GM23338 (cell line): ENCODE results near the gene NELFB. TPM values are rescaled to one million over a fixed set of nuclear protein-coding genes. Genes with fewer than 3 reads are reported as not detected.

Experiments
- ATAC-seq: fragments of 200-7000 bp; cut with Tn5 transposase; 3 replicates; pipeline ENCODE4 v1.9.1; 2020
- DNase-seq: peaks from one replicate; pipeline ENCODE4 v3.0.0-alpha.2; 2015; ENCODE audit warnings: low spot score
- H2AFZ ChIP-seq: fragments of 200-600 bp; sonication (generic); 2 replicates; pipeline ENCODE4 v1.8.0; 2016; ENCODE audit warnings: antibody characterized with exemption, mild to moderate bottlenecking, moderate library complexity
- H3F3A ChIP-seq: fragments of 200-600 bp; sonication (generic); replicated peaks from 2 replicates; pipeline ENCODE4 v1.8.0; 2017; ENCODE audit warnings: antibody characterized with exemption, mixed run types, low read depth
- H3K27ac ChIP-seq: fragments of 200-600 bp; sonication (generic); 2 replicates; pipeline ENCODE4 v1.6.1; 2016; ENCODE audit warnings: low read depth
- H3K27me3 ChIP-seq: fragments of 200-600 bp; sonication (generic); 2 replicates; pipeline ENCODE4 v1.8.0; 2016; ENCODE audit warnings: mild to moderate bottlenecking, mixed run types, moderate library complexity; ENCODE audit not compliant: insufficient read depth
- H3K36me3 ChIP-seq: fragments of 200-600 bp; sonication (generic); 2 replicates; pipeline ENCODE4 v1.8.0; 2016; ENCODE audit warnings: mild to moderate bottlenecking; ENCODE audit not compliant: insufficient read depth
- H3K4me1 ChIP-seq: fragments of 200-600 bp; sonication (generic); 2 replicates; pipeline ENCODE4 v1.8.0; 2016; ENCODE audit warnings: mild to moderate bottlenecking, moderate library complexity; ENCODE audit not compliant: insufficient read depth
- H3K4me2 ChIP-seq: fragments of 200-600 bp; sonication (generic); 2 replicates; pipeline ENCODE4 v1.7.1; 2017; ENCODE audit warnings: mixed run types
- H3K4me3 ChIP-seq: fragments of 200-600 bp; sonication (generic); 2 replicates; pipeline ENCODE4 v1.6.1; 2016; ENCODE audit warnings: mixed run types
- H3K79me2 ChIP-seq: fragments of 200-600 bp; sonication (generic); replicated peaks from 2 replicates; pipeline ENCODE4 v1.8.0; 2017; ENCODE audit warnings: mild to moderate bottlenecking; ENCODE audit not compliant: insufficient read depth
- H3K9me2 ChIP-seq: fragments of 200-600 bp; sonication (generic); 2 replicates; pipeline ENCODE4 v1.8.0; 2017; ENCODE audit not compliant: insufficient read depth
- H4K20me1 ChIP-seq: fragments of 200-600 bp; sonication (generic); replicated peaks from 2 replicates; pipeline ENCODE4 v1.8.0; 2017; ENCODE audit warnings: mild to moderate bottlenecking; ENCODE audit not compliant: insufficient read depth
- H3K27ac Mint-ChIP-seq: 2 replicates; pipeline ENCODE4 v1.8.0; 2020; ENCODE audit warnings: inconsistent platforms, mild to moderate bottlenecking, moderate library complexity, mixed read lengths
- H3K27me3 Mint-ChIP-seq: 3 replicates; pipeline ENCODE4 v1.8.0; 2022; ENCODE audit warnings: low read depth, mild to moderate bottlenecking, moderate library complexity, mixed read lengths, inconsistent platforms; ENCODE audit not compliant: insufficient read depth, poor library complexity
- H3K36me3 Mint-ChIP-seq: 3 replicates; pipeline ENCODE4 v1.8.0; 2021; ENCODE audit warnings: low read depth, mild to moderate bottlenecking, inconsistent platforms, moderate library complexity, mixed read lengths
- H3K4me1 Mint-ChIP-seq: 3 replicates; pipeline ENCODE4 v1.8.0; 2020; ENCODE audit warnings: mild to moderate bottlenecking, inconsistent platforms, mixed read lengths
- H3K4me3 Mint-ChIP-seq: 3 replicates; pipeline ENCODE4 v1.8.0; 2021; ENCODE audit warnings: moderate library complexity, mild to moderate bottlenecking, inconsistent platforms, mixed read lengths
- H3K9me3 Mint-ChIP-seq: 3 replicates; pipeline ENCODE4 v1.8.0; 2020; ENCODE audit warnings: moderate library complexity, mild to moderate bottlenecking, inconsistent platforms, mixed read lengths
- CREB1 ChIP-seq: fragments of 250-450 bp; sonication (Bioruptor Pico); IDR thresholded peaks from 2 replicates; pipeline ENCODE4 v1.5.0; 2020; ENCODE audit warnings: low read depth, mild to moderate bottlenecking, moderate library complexity
- ETS1 ChIP-seq: IDR thresholded peaks from 2 replicates; pipeline ENCODE4 v1.6.1; 2016; ENCODE audit warnings: antibody characterized with exemption
- EZH2 ChIP-seq: fragments of 200-600 bp; sonication (generic); IDR thresholded peaks from one replicate; pipeline ENCODE4 v1.8.0; 2017; ENCODE audit warnings: antibody characterized with exemption, mild to moderate bottlenecking, low read depth; ENCODE audit not compliant: unreplicated experiment
- EZH2phosphoT487 ChIP-seq: fragments of 200-600 bp; sonication (generic); IDR thresholded peaks from one replicate; pipeline ENCODE4 v1.8.1; 2018; ENCODE audit warnings: antibody characterized with exemption; ENCODE audit not compliant: unreplicated experiment
- NANOG ChIP-seq: IDR thresholded peaks from 2 replicates; pipeline ENCODE4 v1.6.1; 2016; ENCODE audit warnings: antibody characterized with exemption, borderline replicate concordance
- STAT1 ChIP-seq: IDR thresholded peaks from one replicate; pipeline ENCODE4 v1.6.1; 2016; ENCODE audit warnings: antibody characterized with exemption; ENCODE audit not compliant: unreplicated experiment
- ZNF114 ChIP-seq: fragments of 250-450 bp; sonication (Bioruptor Pico); IDR thresholded peaks from 2 replicates; pipeline ENCODE4 v1.5.0; 2020; ENCODE audit warnings: mild to moderate bottlenecking, moderate library complexity
- ZNF331 ChIP-seq: fragments of 250-450 bp; sonication (Bioruptor Pico); IDR thresholded peaks from 2 replicates; pipeline ENCODE4 v1.5.0; 2020; ENCODE audit warnings: low read depth, mild to moderate bottlenecking, moderate library complexity
- ZNF462 ChIP-seq: fragments of 250-450 bp; sonication (Bioruptor Pico); IDR thresholded peaks from 2 replicates; pipeline ENCODE4 v1.5.0; 2020; ENCODE audit warnings: mild to moderate bottlenecking, moderate library complexity
- polyA plus RNA-seq: library from polyadenylated mRNA; unstranded; fragments of >200 nt; fragmentation: Nextera tagmentation; extraction: Ambion mirVana; gene quantifications from 2 replicates; pipeline ENCODE4 v1.2.1, GENCODE V29; 2016
- total RNA-seq: library from RNA; depleted of rRNA; stranded (reverse); fragments of >200 nt; shearing (Covaris generic); gene quantifications from 2 replicates; pipeline ENCODE4 v1.2.3, GENCODE V29; 2014
- TF ChIP-seq, protein P1 (sequence below): IDR thresholded peaks from one replicate; pipeline ENCODE4 v1.6.1; 2018; ENCODE audit warnings: antibody characterized with exemption; ENCODE audit not compliant: unreplicated experiment

NELFB gene
- total and polyA plus RNA-seq, 2 experiments from 2014 or later = 30.0 to 97.3 TPM

DNA sequence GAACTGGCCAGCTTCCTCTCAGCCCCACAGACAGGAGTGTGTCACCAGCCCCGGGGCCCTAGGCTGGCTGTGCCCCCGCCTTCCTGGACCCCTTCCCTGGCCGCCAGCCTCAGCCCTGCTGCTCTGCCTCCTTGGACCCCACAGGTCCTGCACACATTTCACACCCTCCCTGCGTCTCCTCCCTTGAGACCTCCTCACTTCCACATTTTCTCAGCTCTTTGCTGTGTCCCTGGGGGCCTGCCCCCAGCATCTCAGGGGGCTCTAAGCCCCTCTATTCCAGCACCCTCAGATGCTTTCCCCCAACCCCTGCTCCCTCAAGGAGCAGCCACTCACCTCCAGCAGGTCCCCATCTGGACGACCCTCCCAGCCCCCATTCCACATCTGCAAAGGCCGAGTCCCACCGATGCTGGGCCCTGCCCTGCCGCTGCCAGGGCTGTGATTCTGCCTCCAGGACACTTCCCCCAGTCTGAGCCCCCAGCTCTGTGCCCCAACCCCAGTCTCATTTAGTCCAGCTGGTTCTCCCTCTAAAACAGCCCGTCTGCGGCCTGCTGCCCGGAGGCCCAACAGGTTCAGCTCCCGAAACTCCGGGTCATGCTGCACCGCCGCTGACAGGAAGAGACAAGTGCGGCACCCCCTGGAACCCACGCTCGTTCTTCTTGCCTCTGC lies 20.2 kb upstream of the NELFB start:
- no peaks in the 10 kb centered on the region; the same call in 1 of the 2 replicates for H4K20me1 ChIP-seq
- Mint-ChIP-seq H3K4me3 (no peak overlapping the region), H3K36me3 (peaks cover 3% of the 10 kb centered on the region; the same call in 1 of the 3 replicates), H3K9me3 (no peaks in the 10 kb centered on the region), H3K4me1 (peaks cover 18% of the 10 kb centered on the region), H3K27ac (no peak overlapping the region), H3K27me3 (peaks cover 10% of the 10 kb centered on the region)
- no peak overlapping the region for H3K27ac ChIP-seq
- H3F3A ChIP-seq = 0 out of 2 replicates have a peak, but pooled peaks cover under 1% of the 10 kb centered on the region
- DNase-seq = no peak
- no peak overlapping the region for H3K4me2 ChIP-seq
- H3K27me3 ChIP-seq = no peaks in the 10 kb centered on the region
- TF ChIP-seq ZNF462 (CRISPR knock-in tag) (no peak), EZH2phosphoT487 (no peak), NANOG (no peak), ZNF331 (no peak), STAT1 (no peak), ETS1 (no peak), ZNF114 (CRISPR knock-in tag) (no peak), EZH2 (no peak), CREB1 (CRISPR knock-in tag) (no peak)
- TF ChIP-seq, protein P1, sequence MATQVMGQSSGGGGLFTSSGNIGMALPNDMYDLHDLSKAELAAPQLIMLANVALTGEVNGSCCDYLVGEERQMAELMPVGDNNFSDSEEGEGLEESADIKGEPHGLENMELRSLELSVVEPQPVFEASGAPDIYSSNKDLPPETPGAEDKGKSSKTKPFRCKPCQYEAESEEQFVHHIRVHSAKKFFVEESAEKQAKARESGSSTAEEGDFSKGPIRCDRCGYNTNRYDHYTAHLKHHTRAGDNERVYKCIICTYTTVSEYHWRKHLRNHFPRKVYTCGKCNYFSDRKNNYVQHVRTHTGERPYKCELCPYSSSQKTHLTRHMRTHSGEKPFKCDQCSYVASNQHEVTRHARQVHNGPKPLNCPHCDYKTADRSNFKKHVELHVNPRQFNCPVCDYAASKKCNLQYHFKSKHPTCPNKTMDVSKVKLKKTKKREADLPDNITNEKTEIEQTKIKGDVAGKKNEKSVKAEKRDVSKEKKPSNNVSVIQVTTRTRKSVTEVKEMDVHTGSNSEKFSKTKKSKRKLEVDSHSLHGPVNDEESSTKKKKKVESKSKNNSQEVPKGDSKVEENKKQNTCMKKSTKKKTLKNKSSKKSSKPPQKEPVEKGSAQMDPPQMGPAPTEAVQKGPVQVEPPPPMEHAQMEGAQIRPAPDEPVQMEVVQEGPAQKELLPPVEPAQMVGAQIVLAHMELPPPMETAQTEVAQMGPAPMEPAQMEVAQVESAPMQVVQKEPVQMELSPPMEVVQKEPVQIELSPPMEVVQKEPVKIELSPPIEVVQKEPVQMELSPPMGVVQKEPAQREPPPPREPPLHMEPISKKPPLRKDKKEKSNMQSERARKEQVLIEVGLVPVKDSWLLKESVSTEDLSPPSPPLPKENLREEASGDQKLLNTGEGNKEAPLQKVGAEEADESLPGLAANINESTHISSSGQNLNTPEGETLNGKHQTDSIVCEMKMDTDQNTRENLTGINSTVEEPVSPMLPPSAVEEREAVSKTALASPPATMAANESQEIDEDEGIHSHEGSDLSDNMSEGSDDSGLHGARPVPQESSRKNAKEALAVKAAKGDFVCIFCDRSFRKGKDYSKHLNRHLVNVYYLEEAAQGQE = no peak
- H3K79me2 ChIP-seq = peaks cover 12% of the 10 kb centered on the region
- H3K36me3 ChIP-seq = no peaks in the 10 kb centered on the region
- H3K4me1 ChIP-seq = peaks cover 13% of the 10 kb centered on the region; the same call in 1 of the 2 replicates
- no peak for ATAC-seq
- no peaks in the 10 kb centered on the region for H3K9me2 ChIP-seq
- no peak overlapping the region for H2AFZ ChIP-seq
- H3K4me3 ChIP-seq = no peak overlapping the region
